ENCODE results near the gene NR2F6.

NR2F6 gene

GRCh38 chr19:17266026-17266425 lies 20.3 kb upstream of the NR2F6 start:
- TF ChIP-seq TAF1 (IDR thresholded peaks at IDR 0.05; ENCODE audit: low read depth) (no peak), EGR1 (IDR thresholded peaks at IDR 0.05) (no peak), CREB1 (IDR thresholded peaks at IDR 0.05; ENCODE audit: low read depth) (no peak), CEBPB (IDR thresholded peaks at IDR 0.05) (no peak), ZBTB7A (IDR thresholded peaks at IDR 0.05; ENCODE audit: low read depth) (no peak), USF1 (IDR thresholded peaks at IDR 0.05) (no peak), FOXM1 (IDR thresholded peaks at IDR 0.05; ENCODE audit: borderline replicate concordance, low read depth) (no peak), EP300 (IDR thresholded peaks at IDR 0.05; ENCODE audit: borderline replicate concordance) (no peak), REST (IDR thresholded peaks at IDR 0.05; ENCODE audit: low read depth) (no peak), TEAD4 (IDR thresholded peaks at IDR 0.05) (no peak), MAX (IDR thresholded peaks at IDR 0.05) (no peak), YY1 (IDR thresholded peaks at IDR 0.05; ENCODE audit: low read depth) (no peak), RAD21 (IDR thresholded peaks at IDR 0.05; ENCODE audit: low read depth) (no peak), TCF12 (IDR thresholded peaks at IDR 0.05; ENCODE audit: low read depth) (no peak), NFIC (IDR thresholded peaks at IDR 0.05) (no peak)

GRCh38 chr19:17264641-17264979 lies 18.9 kb upstream of the NR2F6 start, which contains the start of gene USHBP1:
Gene USHBP1, minus strand, starts transcription at chr19:17264745. Its CDS starts 446 bp downstream, at chr19:17264299.
- peak; percentile 63 for TF ChIP-seq USF1 (IDR thresholded peaks at IDR 0.05)
- TF ChIP-seq CEBPB (IDR thresholded peaks at IDR 0.05), result no peak

GRCh38 chr19:17263712-17264640 lies 18.3 kb upstream of the NR2F6 start:
- TF ChIP-seq CREB1 (IDR thresholded peaks at IDR 0.05; ENCODE audit: low read depth), result no peak
- TF ChIP-seq TCF12 (IDR thresholded peaks at IDR 0.05; ENCODE audit: low read depth), result no peak
- no peak for TF ChIP-seq REST (IDR thresholded peaks at IDR 0.05; ENCODE audit: low read depth)
- no peak for TF ChIP-seq YY1 (IDR thresholded peaks at IDR 0.05; ENCODE audit: low read depth)
- TF ChIP-seq ZBTB7A (IDR thresholded peaks at IDR 0.05; ENCODE audit: low read depth), result no peak
- TF ChIP-seq TEAD4 (IDR thresholded peaks at IDR 0.05), result no peak
- TF ChIP-seq EGR1 (IDR thresholded peaks at IDR 0.05), result no peak
- TF ChIP-seq NFIC (IDR thresholded peaks at IDR 0.05), result no peak
- no peak for TF ChIP-seq EP300 (IDR thresholded peaks at IDR 0.05; ENCODE audit: borderline replicate concordance)

GRCh38 chr19:17262557-17262956 lies 16.8 kb upstream of the NR2F6 start:
- TF ChIP-seq EP300 (IDR thresholded peaks at IDR 0.05; ENCODE audit: borderline replicate concordance) (no peak), TAF1 (IDR thresholded peaks at IDR 0.05; ENCODE audit: low read depth) (no peak), CEBPB (IDR thresholded peaks at IDR 0.05) (no peak), EGR1 (IDR thresholded peaks at IDR 0.05) (no peak), REST (IDR thresholded peaks at IDR 0.05; ENCODE audit: low read depth) (no peak), USF1 (IDR thresholded peaks at IDR 0.05) (no peak), TEAD4 (IDR thresholded peaks at IDR 0.05) (no peak), NFIC (IDR thresholded peaks at IDR 0.05) (no peak)
